Brain microvascular endothelial cell (primary cell): ENCODE results near the gene ACACA.

Experiments
- DNase-seq: peaks from one replicate; pipeline ENCODE4 v3.0.0-alpha.2; 2020
- H3K27ac ChIP-seq: fragments of 250-450 bp; sonication (Bioruptor Pico); 2 replicates; pipeline ENCODE4 v1.5.1; 2020; ENCODE audit warnings: mild to moderate bottlenecking, moderate library complexity
- H3K27me3 ChIP-seq: fragments of 250-450 bp; sonication (Bioruptor Pico); replicated peaks from 2 replicates; pipeline ENCODE4 v1.5.1; 2020; ENCODE audit warnings: mild to moderate bottlenecking
- H3K36me3 ChIP-seq: fragments of 250-450 bp; sonication (Bioruptor Pico); replicated peaks from 2 replicates; pipeline ENCODE4 v1.5.1; 2020; ENCODE audit warnings: mild to moderate bottlenecking
- H3K4me3 ChIP-seq: 2 replicates; pipeline ENCODE4 v1.5.1; 2011; ENCODE audit warnings: low read depth, mild to moderate bottlenecking, control low read depth, low read length, moderate library complexity
- in situ Hi-C: cut with HindIII; loops from 2 replicates; pipeline ENCODE4 v1.10.0; 2017; ENCODE audit warnings: low sequenced_read_pairs, low pct_ligation_motif_present
- TF ChIP-seq, protein P1 (sequence below): IDR thresholded peaks from 2 replicates; pipeline ENCODE4 v1.5.1; 2011; ENCODE audit warnings: low read depth, mild to moderate bottlenecking, moderate library complexity, low read length, control low read depth, inconsistent platforms; ENCODE audit errors: missing control alignments

ACACA gene

GRCh38 chr17:37121616-37122015 lies 285.0 kb downstream of the ACACA start:
- TF ChIP-seq, protein P1, sequence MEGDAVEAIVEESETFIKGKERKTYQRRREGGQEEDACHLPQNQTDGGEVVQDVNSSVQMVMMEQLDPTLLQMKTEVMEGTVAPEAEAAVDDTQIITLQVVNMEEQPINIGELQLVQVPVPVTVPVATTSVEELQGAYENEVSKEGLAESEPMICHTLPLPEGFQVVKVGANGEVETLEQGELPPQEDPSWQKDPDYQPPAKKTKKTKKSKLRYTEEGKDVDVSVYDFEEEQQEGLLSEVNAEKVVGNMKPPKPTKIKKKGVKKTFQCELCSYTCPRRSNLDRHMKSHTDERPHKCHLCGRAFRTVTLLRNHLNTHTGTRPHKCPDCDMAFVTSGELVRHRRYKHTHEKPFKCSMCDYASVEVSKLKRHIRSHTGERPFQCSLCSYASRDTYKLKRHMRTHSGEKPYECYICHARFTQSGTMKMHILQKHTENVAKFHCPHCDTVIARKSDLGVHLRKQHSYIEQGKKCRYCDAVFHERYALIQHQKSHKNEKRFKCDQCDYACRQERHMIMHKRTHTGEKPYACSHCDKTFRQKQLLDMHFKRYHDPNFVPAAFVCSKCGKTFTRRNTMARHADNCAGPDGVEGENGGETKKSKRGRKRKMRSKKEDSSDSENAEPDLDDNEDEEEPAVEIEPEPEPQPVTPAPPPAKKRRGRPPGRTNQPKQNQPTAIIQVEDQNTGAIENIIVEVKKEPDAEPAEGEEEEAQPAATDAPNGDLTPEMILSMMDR = no peak
- no peak overlapping the region for H3K4me3 ChIP-seq

DNA sequence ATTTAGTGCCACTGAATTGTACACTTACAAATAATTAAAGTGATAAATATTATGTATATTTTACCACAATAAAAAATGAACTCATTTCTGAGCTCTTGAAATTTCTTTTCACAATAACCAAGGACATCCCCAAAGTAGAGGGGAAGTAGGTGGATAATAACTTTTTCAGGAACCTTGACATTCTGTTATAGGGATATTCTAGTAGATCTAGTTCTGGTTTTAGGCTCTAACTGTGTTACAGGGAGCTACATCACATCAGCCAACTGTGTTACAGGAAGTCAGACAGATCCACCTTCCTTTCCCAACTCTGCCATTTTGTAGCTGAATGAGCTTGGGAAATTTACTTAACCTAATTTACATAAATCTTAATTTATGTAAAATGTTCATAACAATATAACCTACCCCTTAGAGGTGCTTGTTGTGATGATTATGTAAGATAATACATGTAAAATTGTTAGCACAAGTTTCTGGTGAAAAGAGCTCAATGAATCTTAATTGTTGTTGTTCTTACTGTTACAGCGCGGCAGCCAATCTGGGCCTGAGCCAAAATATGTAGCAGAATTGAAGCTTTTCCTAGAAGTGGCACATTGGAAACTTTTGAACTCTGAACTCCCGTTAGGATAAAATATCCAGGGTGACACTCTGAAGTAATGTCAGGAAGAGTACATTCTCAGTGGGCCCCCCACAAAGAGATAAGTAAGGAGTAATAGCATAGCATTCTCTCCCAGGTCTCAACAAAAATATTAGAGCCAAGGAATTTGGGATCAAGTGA lies 288.1 kb downstream of the ACACA start:
- Histone ChIP-seq H3K36me3 (peaks cover 11% of the 10 kb centered on the region), H3K27me3 (no peaks in the 10 kb centered on the region), H3K27ac (no peak overlapping the region), H3K4me3 (no peak overlapping the region)
- TF ChIP-seq, protein P1 = no peak
- DNase-seq = no peak
- in situ Hi-C loops = no loop called here

More at GRCh38 chr17:37121616-37122015, 285.0 kb downstream of the ACACA start:
- Histone ChIP-seq H3K36me3 (peaks cover 22% of the 10 kb centered on the region), H3K27me3 (no peaks in the 10 kb centered on the region), H3K27ac (no peak overlapping the region)
- in situ Hi-C loops = no loop called here
- no peak for DNase-seq

DNA sequence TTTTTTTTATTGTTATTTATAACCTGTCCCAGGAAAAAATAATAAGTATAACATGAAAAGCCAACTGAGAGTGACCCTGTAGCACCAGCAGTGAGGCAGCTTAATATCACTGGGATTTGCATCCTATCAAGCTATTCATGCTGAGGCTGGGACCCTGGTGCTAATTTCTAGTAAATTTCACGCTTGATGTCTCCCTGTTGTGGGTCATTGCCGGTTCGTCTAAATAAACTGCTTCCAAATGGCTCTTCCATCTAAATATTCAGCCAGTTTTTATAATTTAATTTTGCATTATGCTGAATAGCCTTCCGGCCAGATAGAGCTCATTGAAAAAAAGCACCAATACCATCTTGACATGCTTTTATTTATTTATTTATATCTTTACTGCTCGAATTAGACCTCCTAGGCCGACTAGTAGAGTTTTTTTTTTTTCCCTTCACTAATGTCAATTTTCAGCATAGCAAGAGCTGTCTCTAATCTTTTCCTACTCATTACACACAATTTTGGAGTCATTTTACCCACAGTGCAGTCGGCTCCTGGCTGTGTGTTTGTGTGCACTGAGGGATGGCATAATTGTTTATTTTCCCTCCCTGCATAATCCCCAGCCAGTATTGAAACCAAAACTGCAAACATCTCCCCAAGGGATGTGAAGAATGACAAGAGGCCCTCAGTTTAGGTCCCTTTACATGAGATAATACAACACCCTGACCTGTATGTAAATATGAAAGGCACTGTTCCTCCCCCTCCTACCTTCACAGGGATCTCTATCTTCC lies 289.1 kb downstream of the ACACA start:
- Histone ChIP-seq H3K27ac (no peak overlapping the region), H3K36me3 (peaks cover 14% of the 10 kb centered on the region), H3K4me3 (no peak overlapping the region), H3K27me3 (no peaks in the 10 kb centered on the region)
- in situ Hi-C loops = no loop called here
- TF ChIP-seq, protein P1 = no peak
- no peak for DNase-seq

- H3K4me3 ChIP-seq = no peak overlapping the region
- DNase-seq = no peak
- H3K27ac ChIP-seq = no peak overlapping the region
- H3K27me3 ChIP-seq = no peaks in the 10 kb centered on the region
- TF ChIP-seq, protein P1 = no peak
- in situ Hi-C loops = no loop called here
- H3K36me3 ChIP-seq = peaks cover 17% of the 10 kb centered on the region
These were observed 289.9 kb downstream of the ACACA start for GRCh38 chr17:37116671-37117185.

GRCh38 chr17:37111329-37111728 lies 295.3 kb downstream of the ACACA start:
- TF ChIP-seq, protein P1 = no peak
- Histone ChIP-seq H3K36me3 (peaks cover 30% of the 10 kb centered on the region), H3K27ac (no peak overlapping the region), H3K27me3 (no peaks in the 10 kb centered on the region), H3K4me3 (no peak overlapping the region)
- in situ Hi-C loops = no loop called here
- DNase-seq = no peak
